ENCODE data around the gene CASP10. TPM values are rescaled to one million over a fixed set of nuclear protein-coding genes. Genes with fewer than 3 reads are reported as not detected.

The CASP10 gene
- total RNA-seq, 2 experiments from 2014 or later = 22.0 to 22.1 TPM

DNA sequence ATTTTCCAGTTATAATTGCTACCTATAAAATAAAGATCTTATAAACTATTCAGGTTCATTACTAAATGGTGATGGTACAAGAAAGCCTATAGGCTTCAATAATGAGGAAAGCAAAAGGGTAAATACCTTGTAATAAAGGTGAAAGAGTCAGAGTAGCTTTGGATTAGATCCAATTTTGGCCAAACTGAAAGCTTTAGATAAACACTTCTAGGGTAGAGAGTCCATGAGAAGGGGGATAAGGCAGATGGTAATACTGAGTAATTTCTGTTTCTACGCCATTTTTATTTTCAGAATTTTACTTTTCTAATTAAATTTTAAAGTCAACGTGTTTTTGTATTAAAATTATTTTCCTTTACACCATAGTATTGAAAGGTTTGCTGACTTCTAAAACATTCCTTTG is 86.8 kb downstream of the CASP10 start:
- Mint-ChIP-seq H3K9me3 (no peaks in the 10 kb centered on the region), H3K36me3 (ENCODE audit: low read depth) (peaks cover 50% of the 10 kb centered on the region), H3K4me1 (ENCODE audit: low read depth) (peaks cover 65% of the 10 kb centered on the region), H3K4me3 (no peak overlapping the region), H3K27ac (no peak overlapping the region), H3K27me3 (ENCODE audit: low read depth) (no peaks in the 10 kb centered on the region)
- CTCF ChIA-PET = interaction anchor here (0.6 to 1.1 kb wide), 2 partner anchors 16 to 94 kb away, joined by 3 to 5 read pairs; no protein-coding TSS in a partner anchor
- intact Hi-C loops (cut with micrococcal nuclease) = no loop called here
- no peak for DNase-seq

DNA sequence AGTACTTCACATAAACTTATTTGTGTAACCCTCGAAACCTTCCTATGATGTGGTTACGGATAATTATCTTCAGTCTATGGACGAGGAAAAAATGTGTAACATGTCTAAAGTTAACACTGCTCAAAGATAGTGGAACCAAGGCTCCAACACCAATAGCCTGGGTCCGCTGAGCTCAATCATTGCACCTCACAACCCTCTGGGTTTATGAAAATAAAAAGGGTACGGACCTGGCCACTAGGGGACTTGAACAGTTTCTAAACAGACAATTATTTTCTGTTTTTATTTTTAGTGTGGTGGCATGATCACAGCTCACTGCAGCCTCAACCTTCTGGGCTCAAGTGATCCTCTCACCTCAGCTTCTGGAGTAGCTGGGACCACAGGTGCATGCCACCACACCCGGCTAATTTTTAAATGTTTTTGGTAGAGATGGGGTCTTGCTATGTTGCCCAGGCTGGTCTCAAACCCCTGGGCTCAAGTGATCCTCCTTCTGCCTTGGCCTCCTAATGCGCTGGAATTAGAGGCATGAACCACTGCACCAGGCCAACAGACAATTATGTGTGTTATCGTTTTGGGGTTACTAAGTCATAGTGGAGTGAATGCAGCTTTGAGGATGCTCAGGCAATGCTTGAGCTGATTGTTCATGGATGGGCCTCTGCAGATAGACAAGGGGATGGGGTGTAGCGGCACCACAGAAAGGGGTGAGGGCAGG is 87.5 kb downstream of the CASP10 start:
- Mint-ChIP-seq H3K9me3 (no peaks in the 10 kb centered on the region), H3K4me3 (no peak overlapping the region), H3K27me3 (ENCODE audit: low read depth) (no peaks in the 10 kb centered on the region), H3K27ac (no peak overlapping the region), H3K4me1 (ENCODE audit: low read depth) (peaks cover 59% of the 10 kb centered on the region), H3K36me3 (ENCODE audit: low read depth) (peaks cover 55% of the 10 kb centered on the region)
- CTCF ChIA-PET = interaction anchor here (0.6 to 1.1 kb wide), 3 partner anchors 17 to 995 kb away, joined by 3 to 5 read pairs (median 4); no protein-coding TSS in a partner anchor
- intact Hi-C loops (cut with micrococcal nuclease) = no loop called here
- no peak for DNase-seq

DNA sequence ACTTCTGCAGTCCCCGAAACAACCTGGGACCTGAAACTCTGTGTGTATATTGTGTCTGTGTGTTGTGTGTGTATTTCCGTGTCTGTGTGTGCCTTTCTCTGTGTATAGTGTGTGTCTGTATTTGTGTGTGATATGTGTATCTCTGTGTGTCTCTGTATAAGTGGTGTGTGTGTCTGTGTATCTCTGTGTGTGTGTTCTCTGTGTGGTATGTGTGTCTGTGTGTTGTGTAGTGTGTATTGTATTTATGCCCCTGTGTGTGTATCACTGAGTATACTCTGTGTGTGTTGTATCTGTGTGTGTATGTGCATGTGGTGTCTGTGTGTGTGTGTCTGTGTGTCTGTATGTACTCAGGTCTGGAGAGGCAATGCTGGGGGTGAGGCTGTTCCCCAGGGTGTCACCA is 89.0 kb downstream of the CASP10 start:
- intact Hi-C loops (cut with micrococcal nuclease) = loop anchor here (1.0 to 2.0 kb wide), 2 partner anchors 9 to 13 kb away; no protein-coding TSS in a partner anchor
- CTCF ChIA-PET = no interaction called here
- Mint-ChIP-seq H3K27ac (peak overlapping the region; percentile 11), H3K9me3 (no peaks in the 10 kb centered on the region), H3K4me3 (no peak overlapping the region), H3K4me1 (ENCODE audit: low read depth) (peaks cover 44% of the 10 kb centered on the region), H3K36me3 (ENCODE audit: low read depth) (peaks cover 52% of the 10 kb centered on the region), H3K27me3 (ENCODE audit: low read depth) (no peaks in the 10 kb centered on the region)
- no peak for DNase-seq

DNA sequence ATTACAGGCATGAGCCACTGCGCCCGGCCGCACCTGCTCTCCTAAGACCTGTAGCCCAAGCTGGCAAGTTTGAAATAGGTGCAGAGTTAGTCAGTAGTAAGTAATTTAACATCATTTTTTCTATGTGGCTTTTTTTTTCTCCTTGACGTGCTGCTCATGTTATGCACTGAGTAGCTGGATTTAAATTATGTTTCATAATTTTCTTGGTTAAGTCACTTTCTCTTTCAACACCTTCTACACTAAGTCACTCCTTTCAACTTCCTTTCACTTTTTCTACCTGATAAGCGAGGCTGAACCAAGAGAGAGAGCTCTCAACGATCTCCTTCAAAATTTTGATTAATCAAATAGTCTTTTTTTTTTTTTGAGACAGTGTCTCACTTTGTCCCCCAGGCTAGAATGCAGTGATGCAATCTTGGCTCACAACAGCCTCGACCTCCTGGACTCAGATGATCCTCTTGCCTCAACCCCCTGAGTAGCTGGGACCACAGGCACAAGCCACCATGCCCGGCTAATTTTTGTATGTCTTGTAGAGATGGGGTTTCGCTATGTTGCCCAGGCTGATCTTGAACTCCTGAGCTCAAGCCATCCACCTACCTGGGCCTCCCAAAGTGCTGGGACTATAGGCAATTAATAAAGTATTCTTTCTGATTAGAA is 90.5 kb downstream of the CASP10 start:
- DNase-seq = no peak
- CTCF ChIA-PET = interaction anchor here (0.6 to 1.6 kb wide), 4 partner anchors 11 to 144 kb away, joined by 3 to 6 read pairs (median 4); no protein-coding TSS in a partner anchor
- peak overlapping the region; percentile 23 for H3K4me3 Mint-ChIP-seq
- H3K27me3 Mint-ChIP-seq (ENCODE audit: low read depth) = no peaks in the 10 kb centered on the region
- no peaks in the 10 kb centered on the region for H3K9me3 Mint-ChIP-seq
- peaks cover 41% of the 10 kb centered on the region for H3K4me1 Mint-ChIP-seq (ENCODE audit: low read depth)
- H3K27ac Mint-ChIP-seq = peak overlapping the region; percentile 35
- intact Hi-C loops (cut with micrococcal nuclease) = loop anchor here (2.0 kb wide), 1 partner anchor 15 kb away; no protein-coding TSS in a partner anchor
- H3K36me3 Mint-ChIP-seq (ENCODE audit: low read depth) = peaks cover 50% of the 10 kb centered on the region

DNA sequence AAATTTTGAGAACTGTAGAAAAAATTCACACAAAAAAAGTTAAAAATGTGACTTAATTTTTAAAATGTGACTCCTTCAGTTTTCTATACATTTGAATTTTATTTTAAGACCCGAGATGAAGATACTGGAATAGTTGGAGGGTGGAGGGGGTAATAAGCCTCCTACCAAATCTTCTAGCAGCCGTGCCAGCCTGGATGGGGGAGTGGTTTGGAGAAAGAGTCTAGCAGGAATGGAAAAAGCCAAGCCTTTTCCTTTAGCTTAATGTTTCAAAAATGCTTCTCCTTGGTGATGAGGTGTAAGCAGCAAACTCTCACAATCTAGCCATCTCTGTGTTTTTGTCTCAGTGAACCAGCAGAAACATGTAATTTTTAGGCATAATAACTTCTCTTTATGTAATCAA is 92.1 kb downstream of the CASP10 start:
- no peak overlapping the region for H3K27ac Mint-ChIP-seq
- H3K36me3 Mint-ChIP-seq (ENCODE audit: low read depth) = peaks cover 57% of the 10 kb centered on the region
- H3K4me3 Mint-ChIP-seq = no peak overlapping the region
- no peaks in the 10 kb centered on the region for H3K9me3 Mint-ChIP-seq
- peaks cover 48% of the 10 kb centered on the region for H3K4me1 Mint-ChIP-seq (ENCODE audit: low read depth)
- no peak for DNase-seq
- intact Hi-C loops (cut with micrococcal nuclease) = no loop called here
- CTCF ChIA-PET = interaction anchor here (1.1 to 1.7 kb wide), 3 partner anchors 13 to 89 kb away, joined by 3 to 6 read pairs (median 3); no protein-coding TSS in a partner anchor
- H3K27me3 Mint-ChIP-seq (ENCODE audit: low read depth) = no peaks in the 10 kb centered on the region

DNA sequence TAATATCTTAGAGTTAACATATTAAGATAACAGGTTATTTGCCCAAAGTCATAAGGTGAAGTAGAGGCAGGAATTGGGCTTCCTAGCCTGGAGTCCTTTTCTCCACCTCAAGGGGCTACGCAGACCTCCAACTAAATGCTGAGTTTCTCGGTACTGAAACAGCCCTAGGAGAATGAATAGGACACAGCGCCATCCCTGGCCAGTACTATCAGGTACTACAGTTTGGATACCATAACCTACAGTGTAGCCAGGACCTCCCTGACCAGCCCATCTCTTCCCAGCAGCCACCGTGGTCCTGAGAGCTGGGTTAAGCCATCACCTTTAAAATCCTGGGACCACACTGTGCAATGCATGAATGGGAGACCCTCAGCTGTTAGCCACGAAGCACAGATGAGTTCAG is 93.0 kb downstream of the CASP10 start:
- Mint-ChIP-seq H3K27me3 (ENCODE audit: low read depth) (no peaks in the 10 kb centered on the region), H3K27ac (no peak overlapping the region), H3K36me3 (ENCODE audit: low read depth) (peaks cover 58% of the 10 kb centered on the region), H3K4me1 (ENCODE audit: low read depth) (peaks cover 46% of the 10 kb centered on the region), H3K4me3 (no peak overlapping the region), H3K9me3 (no peaks in the 10 kb centered on the region)
- CTCF ChIA-PET = interaction anchor here (1.1 to 1.7 kb wide), 3 partner anchors 39 to 88 kb away, joined by 3 read pairs; no protein-coding TSS in a partner anchor
- intact Hi-C loops (cut with micrococcal nuclease) = no loop called here
- no peak for DNase-seq

DNA sequence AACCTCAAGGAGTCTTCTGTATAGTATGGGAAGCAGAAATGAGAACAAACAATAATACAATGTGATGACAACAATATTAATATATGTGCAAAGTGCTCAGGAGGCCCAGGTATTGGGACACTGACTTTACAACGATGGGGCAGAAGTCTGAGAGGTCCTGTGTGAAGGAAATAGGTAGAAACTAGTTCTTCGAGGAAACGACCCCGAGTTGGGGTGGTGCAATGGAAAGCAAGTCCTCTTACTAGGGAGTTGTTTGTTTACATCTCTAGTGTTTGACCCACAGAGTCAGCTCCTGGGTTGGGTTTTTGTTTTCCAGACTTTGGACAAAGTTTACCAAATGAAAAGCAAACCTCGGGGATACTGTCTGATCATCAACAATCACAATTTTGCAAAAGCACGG is 93.6 kb downstream of the CASP10 start:
- H3K27ac Mint-ChIP-seq = no peak overlapping the region
- intact Hi-C loops (cut with micrococcal nuclease) = no loop called here

More for the DNA sequence above, 93.6 kb downstream of the CASP10 start:
- H3K9me3 Mint-ChIP-seq = no peaks in the 10 kb centered on the region
- no peak for DNase-seq
- CTCF ChIA-PET = interaction anchor here (0.8 to 1.7 kb wide), 4 partner anchors 15 to 87 kb away, joined by 3 to 5 read pairs (median 4); no protein-coding TSS in a partner anchor
- H3K4me3 Mint-ChIP-seq = no peak overlapping the region
- H3K36me3 Mint-ChIP-seq (ENCODE audit: low read depth) = peaks cover 56% of the 10 kb centered on the region
- no peaks in the 10 kb centered on the region for H3K27me3 Mint-ChIP-seq (ENCODE audit: low read depth)
- H3K4me1 Mint-ChIP-seq (ENCODE audit: low read depth) = peaks cover 41% of the 10 kb centered on the region

Other genes starting within 250 kb of the CASP10 start
- gene ORC2, start 219.5 kb upstream of the CASP10 start, total RNA-seq = 10 to 100 TPM; 53.7 to 56.8 TPM
- 10 to 100 TPM; 19.1 TPM for gene HYCC2, start 111.5 kb upstream of the CASP10 start, total RNA-seq
- gene NDUFB3, start 111.1 kb upstream of the CASP10 start, total RNA-seq = 100 to 1,000 TPM; 159 to 162 TPM
- gene CFLAR, start 67.0 kb upstream of the CASP10 start, total RNA-seq = 100 to 1,000 TPM; 214 to 222 TPM
- gene CASP8, start 77.4 kb downstream of the CASP10 start, total RNA-seq = 10 to 100 TPM; 37.0 to 39.8 TPM
- under 1 TPM; 0.57 to 0.84 TPM for gene FLACC1, start 174.2 kb downstream of the CASP10 start, total RNA-seq

All from activated naive CD4-positive, alpha-beta T cell treated with anti-CD3 and anti-CD28 coated beads for 36 hours (primary cell).